HG02885 (cell line): ENCODE measurements around the gene UTP3.
A peak's percentile ranks its signal among the peaks of the same experiment; 100 is the strongest.
"Not testable (repeated sequence)": the region's sequence is repeated elsewhere in the genome, so short reads cannot be mapped to it uniquely, and the experiment has no call there.

Experiments used
- ATAC-seq: cut with Tn5 transposase; IDR thresholded peaks from one replicate; pipeline ENCODE4 v1.9.1; 2021; ENCODE audit warnings: mild to moderate bottlenecking; ENCODE audit not compliant: unreplicated experiment, poor library complexity

The UTP3 gene

GRCh38 chr4:70713453-70714078 lies 25.2 kb downstream of the UTP3 start:
- ATAC-seq, result peak; percentile 38

GRCh38 chr4:70714079-70714887 lies 26.0 kb downstream of the UTP3 start:
- ATAC-seq, result peak; percentile 58

- peak; percentile 11 for ATAC-seq
Measured at GRCh38 chr4:70715097-70715496, 26.8 kb downstream of the UTP3 start.

GRCh38 chr4:70718811-70719604 lies 30.7 kb downstream of the UTP3 start:
- no peak for ATAC-seq

GRCh38 chr4:70721747-70722146 lies 33.4 kb downstream of the UTP3 start, which contains the start of gene RUFY3:
TSS of gene RUFY3 (plus strand) at chr4:70721964. CDS start at chr4:70722574, 610 bp downstream.
- no peak for ATAC-seq

GRCh38 chr4:70722199-70722791 lies 34.0 kb downstream of the UTP3 start:
- ATAC-seq, result no peak

GRCh38 chr4:70724463-70724862 lies 36.1 kb downstream of the UTP3 start:
- no peak for ATAC-seq

GRCh38 chr4:70725633-70726032 lies 37.3 kb downstream of the UTP3 start:
- ATAC-seq, result no peak

GRCh38 chr4:70726515-70726914 lies 38.2 kb downstream of the UTP3 start:
- ATAC-seq, result not testable (repeated sequence)

GRCh38 chr4:70728091-70728490 lies 39.8 kb downstream of the UTP3 start:
- ATAC-seq, result no peak

- ATAC-seq, result not testable (repeated sequence)
Measured at GRCh38 chr4:70732878-70733277, 44.5 kb downstream of the UTP3 start.

- peak; percentile 88 for ATAC-seq
Measured at GRCh38 chr4:70734168-70734954, 46.0 kb downstream of the UTP3 start.

GRCh38 chr4:70734971-70735370 lies 46.6 kb downstream of the UTP3 start:
- peak; percentile 10 for ATAC-seq

- peak; percentile 33 for ATAC-seq
Measured at GRCh38 chr4:70735915-70736314, 47.6 kb downstream of the UTP3 start.

- peak; percentile 19 for ATAC-seq
Measured at GRCh38 chr4:70737006-70737405, 48.7 kb downstream of the UTP3 start.

- ATAC-seq, result no peak
Measured at GRCh38 chr4:70737409-70737808, 49.1 kb downstream of the UTP3 start.

- ATAC-seq, result no peak
Measured at GRCh38 chr4:70739496-70740337, 51.4 kb downstream of the UTP3 start.
